ENCODE measurements around the gene GARIN5A.

The GARIN5A gene

GRCh38 chr19:50508843-50509190 is 32.2 kb upstream of the GARIN5A start:
- no peak for DNase-seq (ENCODE audit: low spot score)

GRCh38 chr19:50507376-50507775 is 30.7 kb upstream of the GARIN5A start:
- no peak for DNase-seq (ENCODE audit: low spot score)

GRCh38 chr19:50506700-50507099 is 30.1 kb upstream of the GARIN5A start:
- DNase-seq (ENCODE audit: low spot score), result no peak

GRCh38 chr19:50505856-50506611 is 29.4 kb upstream of the GARIN5A start:
- no peak for DNase-seq (ENCODE audit: low spot score)

GRCh38 chr19:50501568-50502475 is 25.2 kb upstream of the GARIN5A start:
- no peak for DNase-seq (ENCODE audit: low spot score)

GRCh38 chr19:50501186-50501567 is 24.5 kb upstream of the GARIN5A start:
- DNase-seq (ENCODE audit: low spot score), result no peak

- DNase-seq (ENCODE audit: low spot score), result no peak
Observed at GRCh38 chr19:50500753-50501151, 24.1 kb upstream of the GARIN5A start.

- DNase-seq (ENCODE audit: low spot score), result no peak
Observed at GRCh38 chr19:50500060-50500752, 23.6 kb upstream of the GARIN5A start.

GRCh38 chr19:50498219-50499056 is 21.8 kb upstream of the GARIN5A start:
- no peak for DNase-seq (ENCODE audit: low spot score)

- no peak for DNase-seq (ENCODE audit: low spot score)
Observed at GRCh38 chr19:50497022-50497405, 20.4 kb upstream of the GARIN5A start.

- no peak for DNase-seq (ENCODE audit: low spot score)
Observed at GRCh38 chr19:50496189-50497021, 19.8 kb upstream of the GARIN5A start.

- DNase-seq (ENCODE audit: low spot score), result no peak
Observed at GRCh38 chr19:50495020-50495531, 18.4 kb upstream of the GARIN5A start.

GRCh38 chr19:50494186-50495019 is 17.8 kb upstream of the GARIN5A start:
- no peak for DNase-seq (ENCODE audit: low spot score)

- no peak for DNase-seq (ENCODE audit: low spot score)
Observed at GRCh38 chr19:50493171-50493570, 16.5 kb upstream of the GARIN5A start.

- no peak for DNase-seq (ENCODE audit: low spot score)
Observed at GRCh38 chr19:50492303-50493052, 15.8 kb upstream of the GARIN5A start.

- no peak for DNase-seq (ENCODE audit: low spot score)
Observed at GRCh38 chr19:50490991-50491472, 14.4 kb upstream of the GARIN5A start.

- no peak for DNase-seq (ENCODE audit: low spot score)
Observed at GRCh38 chr19:50490411-50490811, 13.8 kb upstream of the GARIN5A start.

- no peak for DNase-seq (ENCODE audit: low spot score)
Observed at GRCh38 chr19:50489461-50490011, 12.9 kb upstream of the GARIN5A start.

All from AG08395 (cell line).